ENCODE measurements around the gene SPACA5.

SPACA5 gene

GRCh38 chrX:47991263-47992094 lies 15.3 kb upstream of the SPACA5 start:
- TF ChIP-seq, protein P1, sequence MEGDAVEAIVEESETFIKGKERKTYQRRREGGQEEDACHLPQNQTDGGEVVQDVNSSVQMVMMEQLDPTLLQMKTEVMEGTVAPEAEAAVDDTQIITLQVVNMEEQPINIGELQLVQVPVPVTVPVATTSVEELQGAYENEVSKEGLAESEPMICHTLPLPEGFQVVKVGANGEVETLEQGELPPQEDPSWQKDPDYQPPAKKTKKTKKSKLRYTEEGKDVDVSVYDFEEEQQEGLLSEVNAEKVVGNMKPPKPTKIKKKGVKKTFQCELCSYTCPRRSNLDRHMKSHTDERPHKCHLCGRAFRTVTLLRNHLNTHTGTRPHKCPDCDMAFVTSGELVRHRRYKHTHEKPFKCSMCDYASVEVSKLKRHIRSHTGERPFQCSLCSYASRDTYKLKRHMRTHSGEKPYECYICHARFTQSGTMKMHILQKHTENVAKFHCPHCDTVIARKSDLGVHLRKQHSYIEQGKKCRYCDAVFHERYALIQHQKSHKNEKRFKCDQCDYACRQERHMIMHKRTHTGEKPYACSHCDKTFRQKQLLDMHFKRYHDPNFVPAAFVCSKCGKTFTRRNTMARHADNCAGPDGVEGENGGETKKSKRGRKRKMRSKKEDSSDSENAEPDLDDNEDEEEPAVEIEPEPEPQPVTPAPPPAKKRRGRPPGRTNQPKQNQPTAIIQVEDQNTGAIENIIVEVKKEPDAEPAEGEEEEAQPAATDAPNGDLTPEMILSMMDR (IDR thresholded peaks at IDR 0.05; ENCODE audit: low read depth, low read length, missing control alignments), result no peak
- no peak overlapping the region for H3K4me3 ChIP-seq (replicated peaks; ENCODE audit: low read depth, low read length)
- no peak for DNase-seq (ENCODE audit: extremely low read depth, low read depth)

DNA sequence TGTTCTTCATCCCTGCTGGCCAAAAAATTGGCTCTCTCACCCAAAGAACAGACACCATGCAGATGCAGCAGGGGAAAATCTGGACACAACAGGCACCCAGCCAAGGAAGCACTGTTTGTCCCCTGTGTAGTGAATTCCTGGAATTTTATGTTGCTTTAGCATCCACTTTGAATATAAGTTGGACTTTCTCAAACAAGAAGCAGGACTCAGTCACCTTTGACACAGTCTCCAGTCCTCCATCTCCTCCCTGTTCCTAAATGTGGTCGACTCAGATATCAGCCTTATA lies 14.8 kb upstream of the SPACA5 start:
- H3K4me3 ChIP-seq (replicated peaks; ENCODE audit: low read depth, low read length), result no peak overlapping the region
- no peak for DNase-seq (ENCODE audit: extremely low read depth, low read depth)
- TF ChIP-seq, protein P1 (IDR thresholded peaks at IDR 0.05; ENCODE audit: low read depth, low read length, missing control alignments), result no peak

- TF ChIP-seq, protein P1 (IDR thresholded peaks at IDR 0.05; ENCODE audit: low read depth, low read length, missing control alignments), result no peak
- no peak for DNase-seq (ENCODE audit: extremely low read depth, low read depth)
Measured at GRCh38 chrX:47992669-47993068, 14.1 kb upstream of the SPACA5 start.

DNA sequence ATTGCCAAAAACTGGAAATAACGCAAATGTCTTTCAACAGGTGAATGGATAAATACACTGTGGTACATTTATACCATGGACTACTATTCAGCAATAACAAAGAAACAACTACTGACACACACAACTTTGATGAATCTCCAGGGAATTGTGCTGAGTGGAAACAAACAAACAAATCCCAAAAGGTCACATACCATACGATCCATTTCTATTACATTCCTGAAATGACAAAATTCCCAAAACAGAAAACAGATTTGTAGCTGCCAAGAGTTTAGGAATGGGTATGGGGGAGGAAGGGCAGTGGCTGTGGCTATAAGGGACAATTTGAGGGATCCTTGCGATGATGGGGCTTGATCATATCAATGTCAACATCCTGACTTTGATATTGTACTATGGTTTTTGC lies 5.5 kb upstream of the SPACA5 start:
- no peak for DNase-seq (ENCODE audit: extremely low read depth, low read depth)
- no peak overlapping the region for H3K4me3 ChIP-seq (replicated peaks; ENCODE audit: low read depth, low read length)
- TF ChIP-seq, protein P1 (IDR thresholded peaks at IDR 0.05; ENCODE audit: low read depth, low read length, missing control alignments), result no peak

More at GRCh38 chrX:47992669-47993068, 14.1 kb upstream of the SPACA5 start:
- no peak overlapping the region for H3K4me3 ChIP-seq (replicated peaks; ENCODE audit: low read depth, low read length)

DNA sequence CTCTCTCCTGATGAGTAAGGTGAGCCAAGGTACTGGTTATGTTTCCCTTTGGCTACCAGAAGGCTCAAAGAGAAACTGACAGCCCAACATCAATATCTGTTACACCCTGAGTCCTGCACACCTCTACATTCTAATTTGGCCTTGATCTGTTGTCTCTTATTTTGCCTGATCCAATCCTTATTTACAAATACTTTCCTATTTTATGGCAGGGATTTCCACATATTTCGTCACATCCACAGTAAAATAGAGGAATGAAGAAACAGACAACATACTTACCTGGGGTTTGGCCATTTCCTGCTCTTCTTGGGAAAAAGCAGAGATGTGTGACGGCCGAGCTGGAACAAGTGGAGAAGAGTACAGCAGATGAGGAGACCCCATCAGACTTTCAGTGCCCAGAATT lies 4.5 kb upstream of the SPACA5 start:
- TF ChIP-seq, protein P1 (IDR thresholded peaks at IDR 0.05; ENCODE audit: low read depth, low read length, missing control alignments), result no peak
- H3K4me3 ChIP-seq (replicated peaks; ENCODE audit: low read depth, low read length), result peak overlapping the region; percentile 66
- no peak for DNase-seq (ENCODE audit: extremely low read depth, low read depth)

GRCh38 chrX:48002929-48003328 lies 3.9 kb upstream of the SPACA5 start:
- TF ChIP-seq, protein P1 (IDR thresholded peaks at IDR 0.05; ENCODE audit: low read depth, low read length, missing control alignments), result no peak
- H3K4me3 ChIP-seq (replicated peaks; ENCODE audit: low read depth, low read length), result peak overlapping the region; percentile 66
- DNase-seq (ENCODE audit: extremely low read depth, low read depth), result no peak

DNA sequence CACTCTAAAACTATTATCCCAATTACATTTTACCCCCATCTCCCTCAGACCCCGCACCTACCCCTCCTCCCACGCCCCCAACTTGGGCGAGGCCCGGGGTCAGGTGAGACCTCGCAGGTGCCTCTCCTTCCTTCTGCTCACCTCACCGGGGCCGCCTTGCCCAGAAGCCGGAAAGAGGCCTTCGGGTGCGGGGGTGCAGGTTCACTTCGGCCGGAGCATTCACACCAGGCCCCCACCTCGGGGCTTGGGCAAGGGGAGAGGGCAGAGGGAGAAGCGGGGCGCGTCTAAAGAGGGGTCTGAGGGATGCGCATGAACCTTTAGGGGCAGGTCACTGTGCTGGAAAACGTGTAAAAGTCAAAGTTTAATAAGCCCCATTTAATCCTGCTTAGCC lies 3.4 kb upstream of the SPACA5 start:
- TF ChIP-seq, protein P1 (IDR thresholded peaks at IDR 0.05; ENCODE audit: low read depth, low read length, missing control alignments), result no peak
- H3K4me3 ChIP-seq (replicated peaks; ENCODE audit: low read depth, low read length), result peak overlapping the region; percentile 66
- DNase-seq (ENCODE audit: extremely low read depth, low read depth), result no peak
